Astrocyte of the cerebellum (primary cell): ENCODE results near the gene MC3R.

ENCODE experiments used
- DNase-seq: peaks from one replicate; pipeline ENCODE4 v3.0.0-alpha.2; 2011; ENCODE audit warnings: low read depth
- H3K4me3 ChIP-seq: 2 replicates; pipeline ENCODE4 v1.5.1; 2011; ENCODE audit warnings: mild to moderate bottlenecking, low read depth, low read length, moderate library complexity
- CTCF ChIP-seq: IDR thresholded peaks from 2 replicates; pipeline ENCODE4 v1.5.1; 2012; ENCODE audit warnings: low read length, low read depth, moderate library complexity, mild to moderate bottlenecking; ENCODE audit errors: missing control alignments
- in situ Hi-C: cut with HindIII; loops from 2 replicates; pipeline ENCODE4 v1.10.0; 2017; ENCODE audit warnings: low sequenced_read_pairs

MC3R gene

GRCh38 chr20:56247954-56248782 is at the start of gene MC3R:
Gene MC3R (plus strand): TSS chr20:56248732. CDS start chr20:56248844, 112 bp downstream.
- no peak within 1 kb of the TSS for H3K4me3 ChIP-seq
- DNase-seq: no peak
- TF ChIP-seq CTCF: peak; percentile 51
- in situ Hi-C loops: no loop called here

GRCh38 chr20:56200456-56200855 is 48.1 kb upstream of the MC3R start:
- TF ChIP-seq CTCF: no peak

GRCh38 chr20:56202493-56203077 is 45.9 kb upstream of the MC3R start:
- in situ Hi-C loops: no loop called here
- TF ChIP-seq CTCF: peak; percentile 27
- no peak overlapping the region for H3K4me3 ChIP-seq
- DNase-seq: no peak

More at GRCh38 chr20:56200456-56200855, 48.1 kb upstream of the MC3R start:
- in situ Hi-C loops: no loop called here
- DNase-seq: no peak
- H3K4me3 ChIP-seq: no peak overlapping the region

- DNase-seq: no peak
- in situ Hi-C loops: no loop called here
- no peak overlapping the region for H3K4me3 ChIP-seq
- no peak for TF ChIP-seq CTCF
Measured at GRCh38 chr20:56204206-56204605, 44.3 kb upstream of the MC3R start.

- no peak for TF ChIP-seq CTCF
- H3K4me3 ChIP-seq: no peak overlapping the region
- in situ Hi-C loops: no loop called here
- DNase-seq: no peak
Measured at GRCh38 chr20:56205346-56205745, 43.2 kb upstream of the MC3R start.

GRCh38 chr20:56207656-56208055 is 40.9 kb upstream of the MC3R start:
- no peak for TF ChIP-seq CTCF
- H3K4me3 ChIP-seq: no peak overlapping the region
- in situ Hi-C loops: no loop called here
- no peak for DNase-seq
